Activated T-helper 1 cell treated with anti-CD3 and anti-CD28 coated beads, Interleukin-2, amount 50 U/mL, for 16 hours (primary cell): ENCODE measurements around the gene STK17B.
"Not testable (repeated sequence)": the region's sequence is repeated elsewhere in the genome, so short reads cannot be mapped to it uniquely, and the experiment has no call there.

Experiments used
- DNase-seq, 2 donors: peaks; one replicate each; pipeline ENCODE4 v3.0.0-alpha.2; 2020; ENCODE audit warnings: low read depth in 1 of 2, low spot score in 1 of 2

Gene STK17B

DNA sequence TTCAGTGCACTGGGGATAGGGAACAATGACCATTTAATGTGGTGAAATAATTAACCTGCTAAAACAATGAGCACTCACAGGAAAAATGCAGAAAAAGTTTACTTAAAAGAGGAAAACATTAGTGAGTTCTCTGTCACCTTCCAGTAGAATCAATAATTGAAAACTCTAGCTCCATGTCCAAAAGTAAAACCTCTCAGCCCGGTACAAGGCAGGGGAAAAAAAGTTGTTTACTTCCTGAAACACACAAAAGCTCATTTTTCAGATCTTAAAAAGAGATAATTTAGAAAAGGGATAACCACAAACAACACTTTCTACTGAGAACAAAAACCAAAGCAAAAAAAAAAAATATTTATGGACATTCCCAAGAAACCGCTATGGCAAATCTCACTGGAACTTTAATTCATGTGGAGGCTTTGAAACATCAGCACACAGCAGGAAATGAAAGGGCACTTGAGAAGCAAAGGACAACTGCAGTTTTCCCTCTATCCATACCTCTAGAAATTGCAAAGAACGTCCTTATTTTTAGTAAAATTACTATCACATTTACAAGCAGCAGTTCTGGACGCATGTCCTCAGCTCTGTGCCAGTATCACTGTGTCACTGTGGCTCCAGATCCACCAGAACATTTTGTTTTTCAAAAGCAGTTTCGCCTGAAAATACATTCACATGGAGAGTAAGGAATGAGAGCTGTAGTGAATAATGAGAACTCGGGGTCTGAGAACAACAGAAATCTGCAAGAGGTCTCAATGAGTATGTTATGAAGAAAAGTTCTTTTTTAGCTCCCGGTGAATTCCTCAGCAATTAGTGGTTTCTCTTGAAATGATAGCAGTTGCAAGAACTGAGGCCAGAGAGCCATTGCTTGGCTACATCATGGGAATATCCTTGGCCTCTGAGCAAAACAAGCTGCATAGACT, 58.1 kb downstream of the STK17B start:
- no peak for DNase-seq

- DNase-seq, result no peak
Measured at GRCh38 chr2:196112418-196113034, 58.9 kb downstream of the STK17B start.

DNA sequence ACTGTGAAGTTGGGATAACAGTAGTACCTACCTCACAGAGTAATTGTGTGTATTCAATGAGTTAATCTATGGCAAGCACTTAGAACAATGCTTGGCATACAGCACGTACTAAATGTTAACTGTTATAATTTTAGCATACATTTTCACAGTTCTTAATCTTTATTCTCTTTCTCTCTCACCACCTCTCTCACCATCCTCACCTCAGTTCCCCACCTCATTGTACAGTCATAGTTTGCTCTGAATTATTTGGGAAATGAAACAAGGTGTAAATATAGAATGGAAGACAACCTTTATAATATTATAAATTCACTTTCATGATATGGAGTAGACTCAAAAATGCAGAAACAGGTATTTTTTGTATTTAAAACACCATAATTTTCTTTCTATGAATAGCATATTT, 62.8 kb downstream of the STK17B start:
- no peak for DNase-seq

- DNase-seq, result no peak
Measured at GRCh38 chr2:196105951-196106350, 65.4 kb downstream of the STK17B start.

- no peak for DNase-seq
Measured at GRCh38 chr2:196104066-196104465, 67.3 kb downstream of the STK17B start.

- DNase-seq, result no peak
Measured at GRCh38 chr2:196103626-196104025, 67.8 kb downstream of the STK17B start.

GRCh38 chr2:196101325-196101991, 69.9 kb downstream of the STK17B start:
- DNase-seq, result peak in 1 of 2 donors; percentile 13

DNA sequence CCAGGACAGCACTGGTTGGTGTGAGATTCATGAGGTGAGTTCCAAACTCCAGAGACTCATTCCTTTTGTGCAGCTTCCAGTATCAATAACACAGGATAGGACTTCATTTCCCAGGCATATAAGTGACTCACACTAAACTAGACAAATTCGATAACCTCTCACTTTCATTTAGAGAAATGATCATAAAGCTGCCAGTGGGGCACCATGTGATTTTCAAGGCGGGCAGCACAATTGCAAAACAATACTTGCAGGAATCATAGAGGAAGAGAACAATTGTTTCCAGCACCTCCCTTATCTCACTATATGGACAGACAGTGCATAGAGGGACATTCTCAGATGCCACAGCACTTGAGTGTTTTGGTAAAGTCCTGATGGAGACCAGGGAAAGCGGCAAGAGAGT, 71.5 kb downstream of the STK17B start:
- no peak for DNase-seq

GRCh38 chr2:196097864-196098660, 73.3 kb downstream of the STK17B start:
- DNase-seq, result no peak

DNA sequence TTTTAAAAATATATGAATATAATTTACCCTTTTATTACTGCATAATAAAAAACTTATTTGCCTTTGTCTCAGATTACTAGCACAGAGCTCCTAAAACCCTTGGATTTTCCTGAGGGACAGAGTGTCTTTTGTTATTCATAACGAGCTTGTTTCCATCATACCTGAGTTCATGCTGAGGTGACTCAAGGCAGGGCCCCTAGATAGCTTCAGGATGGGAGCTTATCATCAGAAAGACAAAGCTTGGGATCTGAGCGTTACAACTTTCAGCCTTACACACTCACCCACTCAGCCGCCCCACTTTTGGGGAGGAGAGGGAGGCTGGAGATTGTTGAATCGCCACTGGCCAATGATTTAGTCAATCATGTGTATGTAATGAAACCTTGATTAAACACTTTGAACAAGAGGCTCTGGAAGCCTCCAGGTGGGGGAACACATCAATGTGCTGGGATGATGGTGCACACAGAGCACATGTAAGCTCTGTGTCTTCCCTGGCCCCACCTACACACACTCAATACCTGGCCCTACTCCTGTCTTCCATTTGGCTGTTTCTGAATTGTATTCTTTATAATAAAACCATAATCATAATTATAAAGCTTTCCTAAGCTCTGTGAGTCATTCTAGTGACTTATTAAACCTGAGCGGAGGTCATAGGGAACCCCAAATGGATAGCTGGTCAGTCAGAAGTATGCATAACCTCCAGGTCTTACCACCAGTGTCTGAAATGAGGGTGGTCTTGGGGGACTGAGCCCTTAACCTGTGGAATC, 74.2 kb downstream of the STK17B start:
- DNase-seq, result no peak

- no peak for DNase-seq
Measured at GRCh38 chr2:196096264-196096663, 75.1 kb downstream of the STK17B start.

DNA sequence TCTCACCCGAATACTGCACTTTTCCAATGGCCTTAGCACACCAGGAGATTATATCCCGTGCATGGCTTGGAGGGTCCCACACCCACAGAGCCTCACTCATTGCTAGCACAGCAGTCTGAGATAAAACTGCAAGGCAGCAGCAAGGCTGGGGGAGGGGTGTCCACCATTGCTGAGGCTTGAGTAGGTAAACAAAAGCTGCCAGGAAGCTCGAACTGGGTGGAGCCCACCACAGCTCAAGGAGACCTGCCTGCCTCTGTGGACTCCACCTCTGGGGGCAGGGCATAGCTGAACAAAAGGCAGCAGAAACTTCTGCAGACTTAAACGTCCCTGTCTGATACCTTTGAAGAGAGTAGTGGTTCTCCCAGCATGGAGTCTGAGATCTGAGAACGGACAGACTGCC, 81.9 kb downstream of the STK17B start:
- not testable (repeated sequence) for DNase-seq

GRCh38 chr2:196088203-196088602, 83.2 kb downstream of the STK17B start:
- no peak for DNase-seq

DNA sequence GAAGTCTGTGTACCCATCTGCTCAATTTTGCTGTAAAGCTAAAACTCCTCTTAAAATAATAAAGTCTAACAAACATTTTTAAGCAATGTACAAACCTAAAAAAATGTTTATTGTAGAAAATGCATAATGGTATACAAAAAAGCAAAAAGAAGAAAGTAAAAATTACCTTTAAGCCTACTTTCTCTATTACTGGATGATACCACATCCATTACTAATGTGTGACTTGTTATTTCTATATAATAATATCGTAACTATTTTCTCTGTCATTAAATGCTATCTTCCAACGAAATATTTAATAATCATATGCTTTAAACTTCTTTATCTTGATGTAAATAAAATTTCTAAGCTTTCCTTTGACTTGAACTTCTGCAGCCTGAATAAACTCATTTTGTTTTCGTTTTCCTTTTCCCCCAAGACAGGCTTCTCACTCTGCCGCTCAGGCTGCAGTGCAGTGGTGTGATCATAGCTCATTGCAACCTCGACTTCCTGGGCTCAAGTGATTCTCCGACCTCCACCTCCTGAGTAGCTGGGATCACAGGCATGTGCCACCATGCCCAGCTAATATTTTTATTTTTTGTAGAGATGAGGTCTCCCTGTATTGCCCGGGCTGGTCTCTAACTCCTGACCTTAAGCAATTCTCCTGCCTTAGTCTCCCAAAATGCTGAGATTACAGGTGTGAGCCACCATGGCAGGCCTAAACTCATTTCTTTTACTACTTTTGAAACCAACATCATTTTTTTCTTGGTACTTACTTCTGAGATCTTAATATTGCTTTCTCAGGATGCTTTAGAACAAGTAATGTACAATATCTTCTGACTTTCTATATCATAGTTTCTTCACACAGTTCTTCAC, 84.6 kb downstream of the STK17B start:
- no peak for DNase-seq

- no peak for DNase-seq
Measured at GRCh38 chr2:196083601-196084000, 87.8 kb downstream of the STK17B start.
